Cardiac septum (tissue), 1 donor: ENCODE data around the gene RGL1. TPM values are rescaled to one million over a fixed set of nuclear protein-coding genes. Genes with fewer than 3 reads are reported as not detected.

Source experiments
- DNase-seq: peaks from one replicate; pipeline ENCODE4 v3.0.0-alpha.2; 2020; ENCODE audit warnings: low spot score
- intact Hi-C: fragments of 100-400 bp; cut with DNase I; formaldehyde crosslinking; loops from one replicate; pipeline ENCODE4 v1.14.0; 2022
- total RNA-seq: library from RNA; stranded (reverse); fragmentation: NEBNext Ultra II Directional; extraction: Animal tissue kit (Norgen Biotek cat#: 25700); gene quantifications from one replicate; pipeline ENCODE4 v1.2.1, GENCODE V29; 2021
- donor health status: DM: no; HTN: no; CAD: no.

RGL1 gene
- total RNA-seq, 1 donor from 2014 or later = 19.6 TPM

GRCh38 chr1:183903101-183903500 is 98.2 kb downstream of the RGL1 start:
- intact Hi-C loops = no loop called here
- no peak for DNase-seq

GRCh38 chr1:183905508-183906113 is 100.7 kb downstream of the RGL1 start:
- no peak for DNase-seq
- intact Hi-C loops = no loop called here

GRCh38 chr1:183907070-183907469 is 102.2 kb downstream of the RGL1 start:
- intact Hi-C loops = no loop called here
- no peak for DNase-seq

GRCh38 chr1:183908079-183908478 is 103.2 kb downstream of the RGL1 start:
- DNase-seq = no peak
- intact Hi-C loops = no loop called here

- no peak for DNase-seq
- intact Hi-C loops = no loop called here
Observed at GRCh38 chr1:183909672-183910071, 104.8 kb downstream of the RGL1 start.

- no peak for DNase-seq
- intact Hi-C loops = no loop called here
Observed at GRCh38 chr1:183910845-183911244, 105.9 kb downstream of the RGL1 start.

GRCh38 chr1:183911285-183911684 is 106.4 kb downstream of the RGL1 start:
- no peak for DNase-seq
- intact Hi-C loops = no loop called here

GRCh38 chr1:183912265-183912886 is 107.5 kb downstream of the RGL1 start:
- intact Hi-C loops = no loop called here

GRCh38 chr1:183913567-183913993 is 108.7 kb downstream of the RGL1 start:
- no peak for DNase-seq
- intact Hi-C loops = no loop called here

More at GRCh38 chr1:183912265-183912886, 107.5 kb downstream of the RGL1 start:
- no peak for DNase-seq

GRCh38 chr1:183914276-183914675 is 109.4 kb downstream of the RGL1 start:
- DNase-seq = no peak
- intact Hi-C loops = no loop called here

GRCh38 chr1:183914891-183915290 is 110.0 kb downstream of the RGL1 start:
- intact Hi-C loops = no loop called here
- DNase-seq = no peak

GRCh38 chr1:183915625-183916510 is 110.9 kb downstream of the RGL1 start:
- no peak for DNase-seq
- intact Hi-C loops = loop anchor here (1.0 kb wide), 1 partner anchor 261 kb away; no protein-coding TSS in a partner anchor

- no peak for DNase-seq
- intact Hi-C loops = loop anchor here (1.0 kb wide), 1 partner anchor 261 kb away; no protein-coding TSS in a partner anchor
Observed at GRCh38 chr1:183916574-183916973, 111.7 kb downstream of the RGL1 start.

- no peak for DNase-seq
- intact Hi-C loops = no loop called here
Observed at GRCh38 chr1:183918589-183918988, 113.7 kb downstream of the RGL1 start.

GRCh38 chr1:183920651-183921050 is 115.7 kb downstream of the RGL1 start:
- no peak for DNase-seq
- intact Hi-C loops = no loop called here

- intact Hi-C loops = no loop called here
- no peak for DNase-seq
Observed at GRCh38 chr1:183922197-183922596, 117.3 kb downstream of the RGL1 start.

- intact Hi-C loops = no loop called here
- DNase-seq = no peak
Observed at GRCh38 chr1:183925947-183926346, 121.0 kb downstream of the RGL1 start.

GRCh38 chr1:183926983-183927382 is 122.1 kb downstream of the RGL1 start:
- intact Hi-C loops = no loop called here

GRCh38 chr1:183931646-183932271 is 126.8 kb downstream of the RGL1 start:
- DNase-seq = no peak
- intact Hi-C loops = loop anchor here (5.0 to 10.0 kb wide), 3 partner anchors 106 to 763 kb away; partner anchors contain the start of gene COLGALT2

More at GRCh38 chr1:183926983-183927382, 122.1 kb downstream of the RGL1 start:
- DNase-seq = no peak

GRCh38 chr1:183932412-183932811 is 127.5 kb downstream of the RGL1 start:
- intact Hi-C loops = loop anchor here (5.0 to 10.0 kb wide), 3 partner anchors 105 to 762 kb away; partner anchors contain the start of gene COLGALT2
- DNase-seq = peak; percentile 89
